SIG-M5 treated with dmso at 0.1 percent for 504 hours (cell line): Measurements from ENCODE around the gene ME3.
"Not testable (repeated sequence)": the region's sequence is repeated elsewhere in the genome, so short reads cannot be mapped to it uniquely, and the experiment has no call there.

ENCODE experiments used
- DNase-seq: peaks from one replicate; lab custom pipeline; 2025; ENCODE audit not compliant: unreplicated experiment; lab: John Stamatoyannopoulos, UW

Gene ME3

DNA sequence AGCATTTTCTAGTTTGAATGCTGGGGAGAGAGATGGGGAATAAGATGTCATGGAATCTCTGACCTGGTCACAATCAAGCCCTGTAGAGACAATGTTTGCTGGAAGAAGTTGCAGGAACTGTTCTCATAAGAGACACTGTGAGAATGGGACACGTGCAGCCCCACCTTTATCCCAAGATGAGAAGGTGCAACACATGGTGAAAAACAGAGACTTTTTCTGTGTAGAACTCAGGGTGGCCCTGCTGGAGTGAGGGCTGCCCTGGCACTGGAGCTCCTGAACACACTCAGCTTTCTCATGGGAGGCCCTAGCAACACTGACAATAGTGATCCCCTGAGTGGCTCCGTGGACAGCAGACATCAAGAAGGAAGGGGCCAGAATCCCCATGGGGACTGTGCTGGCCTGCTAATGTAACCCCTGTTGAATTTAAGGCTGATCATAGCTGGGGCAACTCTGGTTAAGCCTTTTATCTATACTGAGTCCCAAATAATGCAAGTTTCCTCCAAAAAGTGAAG, 106.6 kb downstream of the ME3 start:
- no peak for DNase-seq

DNA sequence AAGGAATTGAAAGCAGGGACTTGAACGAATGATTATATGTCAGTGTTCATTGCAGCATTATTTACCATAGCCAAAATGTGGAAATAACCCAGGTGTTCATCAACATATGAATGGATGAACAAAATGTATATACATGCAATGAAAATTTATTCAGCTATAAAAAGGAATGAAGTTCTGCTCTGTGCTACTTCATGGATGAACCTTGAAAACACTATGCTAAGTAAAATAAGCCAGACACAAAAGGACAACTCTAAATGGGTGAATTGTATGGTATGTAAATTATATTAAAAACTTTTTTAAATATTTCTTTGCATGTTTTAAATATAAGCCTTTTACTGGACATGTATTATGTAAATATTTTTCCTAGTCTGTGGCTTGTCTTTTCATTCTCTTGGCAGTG, 107.0 kb downstream of the ME3 start:
- no peak for DNase-seq

DNA sequence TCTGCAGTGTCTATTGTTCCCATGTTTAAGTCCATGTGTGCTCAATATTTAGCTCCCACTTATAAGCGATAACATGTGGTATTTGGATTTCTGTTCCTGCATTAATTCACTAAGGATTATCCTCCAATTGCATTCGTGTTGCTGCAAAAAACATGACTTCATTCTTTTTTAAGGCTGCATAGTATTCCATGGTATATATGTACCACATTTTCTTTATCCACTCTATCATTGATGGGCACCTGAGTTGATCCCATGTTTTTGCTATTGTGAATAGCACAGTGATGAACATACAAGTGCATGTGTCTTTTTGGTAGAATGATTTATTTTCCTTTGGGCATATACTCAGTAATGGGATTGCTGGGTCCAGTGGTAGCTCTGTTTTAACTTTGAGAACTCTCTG, 109.6 kb downstream of the ME3 start:
- DNase-seq = not testable (repeated sequence)

GRCh38 chr11:86559311-86559945, 113.0 kb downstream of the ME3 start:
- no peak for DNase-seq

DNA sequence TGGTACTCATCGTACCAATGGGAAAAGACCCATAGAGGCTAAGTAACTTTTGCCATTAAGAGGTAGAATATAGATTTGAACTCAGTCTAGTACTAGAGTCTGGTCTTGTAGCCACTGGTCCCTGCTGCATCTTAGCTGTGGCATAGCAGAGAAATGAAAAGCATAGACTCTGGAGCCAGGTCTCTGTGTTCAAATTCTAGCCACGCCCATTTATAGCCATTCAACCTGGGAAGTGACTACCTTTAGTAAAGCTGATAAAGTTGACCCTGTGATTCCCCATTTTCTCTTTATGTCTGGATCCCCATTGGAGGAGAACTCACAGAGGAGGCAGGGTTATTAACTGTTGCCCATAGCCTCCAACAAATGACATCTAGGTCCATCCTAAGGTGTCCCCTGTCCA, 113.6 kb downstream of the ME3 start:
- DNase-seq = no peak

DNA sequence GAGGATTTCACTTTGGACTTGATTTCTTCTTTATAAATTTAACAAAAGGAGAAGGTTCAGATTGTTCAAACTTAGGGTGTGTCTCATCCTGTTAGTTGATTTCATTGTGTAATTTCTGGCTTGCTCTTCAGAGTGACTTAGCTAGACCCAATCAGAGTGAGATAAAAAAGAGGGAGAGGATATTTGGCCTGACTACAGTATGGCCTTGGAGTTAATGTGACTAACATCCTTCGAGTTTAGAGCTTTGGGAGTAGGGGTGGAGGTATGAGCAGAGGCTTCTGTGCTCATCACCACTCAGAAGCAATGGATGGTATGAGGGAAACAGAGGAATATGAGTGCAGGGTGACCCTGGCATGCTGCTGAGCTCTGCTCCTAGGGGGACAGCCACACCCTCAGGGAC, 114.2 kb downstream of the ME3 start:
- DNase-seq = no peak

- no peak for DNase-seq
Measured at GRCh38 chr11:86555866-86556265, 116.5 kb downstream of the ME3 start.

DNA sequence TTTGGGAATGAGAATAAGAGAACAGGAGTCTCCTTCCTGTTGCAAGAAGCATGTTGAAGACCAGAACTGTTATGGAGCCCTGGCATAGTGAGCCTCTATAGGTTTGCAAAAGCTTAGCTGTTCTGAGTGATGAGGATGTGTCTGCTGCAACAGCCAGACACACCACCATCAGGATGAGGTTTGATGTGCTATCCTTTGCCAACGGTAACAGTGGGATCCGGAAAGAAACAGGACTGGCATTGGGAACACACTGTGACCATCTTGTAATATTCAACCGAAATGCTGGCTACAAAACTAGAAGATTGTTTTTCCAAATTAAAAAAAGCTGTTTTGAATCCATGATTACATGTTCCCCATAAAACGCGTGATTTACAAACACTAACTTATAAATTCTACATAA, 117.0 kb downstream of the ME3 start:
- DNase-seq = no peak

DNA sequence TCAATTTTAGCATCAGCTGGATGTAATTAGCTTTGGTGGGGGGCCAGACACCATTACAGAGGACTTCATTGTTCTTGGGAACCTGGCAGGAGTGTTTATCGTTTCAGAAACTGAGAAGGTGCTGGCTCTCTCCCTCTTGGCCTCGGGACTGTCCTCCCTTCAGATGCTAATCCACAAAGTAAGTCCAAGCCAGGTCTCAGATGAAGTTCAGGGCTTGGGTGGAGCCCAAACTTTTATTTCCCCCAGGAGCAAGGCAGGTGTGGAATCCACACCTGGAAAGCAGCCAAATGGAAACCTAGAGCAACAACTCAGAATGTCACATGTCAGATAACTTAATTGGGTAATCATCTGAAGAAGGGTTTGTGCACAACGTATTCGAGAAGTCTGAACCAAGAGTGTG, 119.2 kb downstream of the ME3 start:
- no peak for DNase-seq

- no peak for DNase-seq
Measured at GRCh38 chr11:86551288-86552092, 120.9 kb downstream of the ME3 start.

- DNase-seq = no peak
Measured at GRCh38 chr11:86550757-86551156, 121.7 kb downstream of the ME3 start.

- no peak for DNase-seq
Measured at GRCh38 chr11:86548271-86548917, 124.0 kb downstream of the ME3 start.

- no peak for DNase-seq
Measured at GRCh38 chr11:86547727-86548126, 124.7 kb downstream of the ME3 start.

- not testable (repeated sequence) for DNase-seq
Measured at GRCh38 chr11:86541299-86541698, 131.1 kb downstream of the ME3 start.

GRCh38 chr11:86538223-86538548, 134.2 kb downstream of the ME3 start:
- no peak for DNase-seq

- DNase-seq = no peak
Measured at GRCh38 chr11:86537541-86538222, 134.7 kb downstream of the ME3 start.

DNA sequence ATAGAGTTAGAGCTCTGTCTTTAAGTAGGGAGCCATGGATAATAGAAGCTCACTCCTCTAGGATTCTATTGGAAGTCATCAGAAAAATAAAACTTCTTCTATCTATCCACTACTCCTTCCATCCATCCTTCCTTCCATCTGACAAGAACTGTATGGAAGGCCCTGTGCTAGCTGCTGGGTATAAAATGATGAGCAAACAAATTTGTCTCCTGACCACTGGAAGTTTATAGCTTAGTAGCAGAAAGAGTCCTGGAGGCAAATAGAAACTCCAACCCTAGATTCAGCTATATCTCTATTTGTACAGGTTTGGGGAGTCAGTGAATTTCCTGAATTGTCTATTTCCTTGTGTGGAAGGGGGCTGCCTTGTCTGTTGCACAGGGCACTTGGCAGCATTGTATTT, 136.6 kb downstream of the ME3 start:
- DNase-seq = no peak

DNA sequence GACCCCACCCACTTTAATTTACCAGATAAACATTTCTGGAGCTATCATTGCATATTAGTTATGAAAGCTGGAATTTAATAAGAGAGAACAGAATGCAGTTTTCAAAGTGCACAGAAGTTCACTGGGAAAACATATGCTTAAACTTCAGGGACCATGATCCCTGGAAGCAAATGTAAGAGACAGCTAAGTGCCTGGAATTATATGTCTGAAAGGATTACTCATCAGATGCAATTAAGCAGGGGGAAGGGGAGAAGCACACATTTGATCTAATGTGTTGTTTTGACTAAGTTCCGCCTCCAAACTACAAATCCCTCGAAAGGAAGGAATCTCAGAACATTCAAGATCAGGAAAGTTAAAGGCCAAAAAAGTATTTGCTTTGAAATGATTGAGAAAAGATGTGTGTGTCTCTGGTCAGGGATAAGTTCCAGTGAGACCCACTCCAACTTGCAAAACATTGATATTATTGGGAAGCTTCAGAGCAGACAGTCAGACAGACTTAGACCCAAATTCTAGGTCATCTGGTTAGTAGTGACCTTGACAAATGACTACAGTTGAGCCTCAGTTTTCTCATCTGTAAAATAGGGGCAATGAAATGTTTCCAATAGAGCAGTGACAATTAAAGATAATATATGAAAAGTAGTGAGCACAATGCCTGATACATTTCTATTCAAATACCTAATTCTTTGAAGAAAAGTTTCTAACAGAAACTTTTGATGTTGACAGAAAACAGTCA, 147.6 kb downstream of the ME3 start:
- no peak for DNase-seq

- peak; percentile 55 for DNase-seq
Measured at GRCh38 chr11:86523738-86524619, 148.4 kb downstream of the ME3 start.

GRCh38 chr11:86522512-86522911, 149.9 kb downstream of the ME3 start:
- not testable (repeated sequence) for DNase-seq
